ENCODE results near the gene EHBP1.

Gene EHBP1

DNA sequence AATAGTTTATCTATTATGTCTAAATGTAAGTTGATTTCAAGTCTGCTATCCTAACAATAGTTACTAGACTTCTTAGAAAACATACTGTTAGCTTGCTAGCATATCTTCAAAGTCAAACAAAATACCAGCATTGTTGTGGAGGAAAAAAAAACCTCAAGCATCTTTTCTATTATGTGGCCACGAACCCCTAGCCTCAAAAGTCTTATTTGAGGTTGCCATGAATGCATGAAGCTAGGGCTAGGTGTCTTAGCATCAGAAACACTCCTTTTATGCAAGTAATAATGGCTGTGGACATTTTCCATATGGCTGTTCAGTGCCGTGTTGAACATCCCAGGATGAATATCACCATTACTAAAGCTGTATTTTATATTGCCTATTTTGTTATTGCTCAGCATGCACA lies 258.5 kb downstream of the EHBP1 start:
- no peak for DNase-seq (ENCODE audit: low spot score)

DNA sequence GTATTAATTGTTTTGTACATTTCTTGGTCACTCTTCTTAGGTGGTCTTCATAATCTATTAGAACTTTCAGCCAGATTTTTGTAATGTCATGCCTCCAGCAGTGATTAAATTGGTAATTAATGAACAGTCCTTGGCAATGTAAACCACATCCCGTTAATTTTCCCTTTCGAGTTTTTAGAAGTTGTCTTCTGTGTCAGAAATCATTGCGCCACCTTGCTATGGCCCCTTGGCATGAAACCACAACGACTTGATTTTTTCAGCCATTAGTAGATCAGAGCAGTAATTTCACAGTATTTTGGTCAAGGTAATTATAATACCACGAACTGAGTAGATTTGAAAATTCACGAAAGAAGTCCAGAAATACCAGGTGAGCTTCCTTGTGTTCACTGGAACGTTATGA lies 259.2 kb downstream of the EHBP1 start:
- DNase-seq (ENCODE audit: low spot score): no peak

DNA sequence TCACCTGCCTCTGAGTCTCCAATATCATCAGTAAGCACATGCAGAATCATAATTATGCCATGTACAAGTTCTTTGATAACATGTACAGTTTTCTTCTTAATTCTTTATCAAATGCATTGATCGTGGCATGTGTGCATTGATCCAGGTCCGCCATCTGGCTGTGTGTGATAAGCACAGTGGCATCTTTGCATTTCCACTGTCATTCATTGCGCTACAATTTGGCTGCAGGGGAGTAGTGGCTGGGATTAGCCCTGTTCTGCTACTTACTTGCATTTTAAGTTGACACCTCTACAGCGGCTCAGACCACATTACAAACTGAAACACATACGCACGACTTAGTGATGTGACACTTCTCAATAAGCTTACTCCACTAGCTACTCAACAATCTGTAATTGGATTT lies 261.5 kb downstream of the EHBP1 start:
- no peak for DNase-seq (ENCODE audit: low spot score)

DNA sequence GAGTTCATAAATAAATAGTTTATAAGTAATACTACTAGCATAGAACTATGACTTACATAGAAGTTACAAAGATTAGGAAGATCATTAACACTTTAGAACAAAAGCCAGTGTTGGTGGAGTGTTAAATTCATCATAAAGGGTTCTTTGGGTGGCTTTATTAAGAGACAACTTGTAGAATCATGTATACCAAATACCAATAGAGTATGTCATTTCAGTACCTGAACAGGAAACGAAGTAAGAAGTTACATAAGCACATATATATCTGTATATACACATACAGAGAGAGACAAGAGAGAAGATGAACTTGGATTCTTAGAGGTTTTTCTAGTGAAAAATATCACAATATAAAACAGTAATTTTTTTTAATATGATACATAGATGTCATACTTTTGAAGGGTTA lies 262.7 kb downstream of the EHBP1 start:
- DNase-seq (ENCODE audit: low spot score): no peak

DNA sequence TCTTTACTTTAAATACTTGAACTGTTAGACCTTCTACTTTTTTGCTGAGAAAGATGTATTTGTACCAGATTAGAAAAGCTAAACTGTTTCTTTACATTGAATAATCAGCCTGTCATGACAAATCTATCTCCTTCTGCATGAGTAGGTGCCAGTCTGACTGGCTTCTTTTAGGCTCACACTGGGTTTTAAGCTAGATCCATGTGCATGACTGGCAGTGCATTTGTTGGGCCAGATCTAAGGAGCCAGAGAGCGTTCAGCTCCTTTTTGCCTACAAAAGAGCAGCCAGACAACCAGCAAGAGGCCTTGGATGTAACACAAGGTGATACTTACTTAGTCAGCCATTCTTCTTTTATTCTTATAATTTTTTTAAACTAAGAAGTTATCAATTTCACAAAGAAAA lies 263.2 kb downstream of the EHBP1 start:
- no peak for DNase-seq (ENCODE audit: low spot score)

DNA sequence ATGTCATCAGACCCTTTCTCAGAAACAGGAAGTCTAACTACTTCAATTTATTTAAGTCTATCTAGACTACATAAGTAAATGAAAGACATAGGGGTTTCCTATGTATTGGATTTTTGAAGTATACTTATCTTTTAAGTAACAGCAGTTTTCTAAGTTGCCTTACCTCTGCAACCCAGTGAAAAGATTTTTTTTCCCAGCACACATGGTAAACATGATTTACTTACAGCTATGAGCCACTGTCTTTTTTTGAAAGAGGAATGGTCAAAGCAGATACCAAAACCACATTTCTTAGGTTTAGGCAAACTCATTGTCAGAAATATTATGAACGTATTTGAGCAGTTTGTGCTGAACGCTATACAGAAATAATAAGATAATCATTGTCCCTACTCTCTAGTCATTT lies 266.4 kb downstream of the EHBP1 start:
- no peak for DNase-seq (ENCODE audit: low spot score)

DNA sequence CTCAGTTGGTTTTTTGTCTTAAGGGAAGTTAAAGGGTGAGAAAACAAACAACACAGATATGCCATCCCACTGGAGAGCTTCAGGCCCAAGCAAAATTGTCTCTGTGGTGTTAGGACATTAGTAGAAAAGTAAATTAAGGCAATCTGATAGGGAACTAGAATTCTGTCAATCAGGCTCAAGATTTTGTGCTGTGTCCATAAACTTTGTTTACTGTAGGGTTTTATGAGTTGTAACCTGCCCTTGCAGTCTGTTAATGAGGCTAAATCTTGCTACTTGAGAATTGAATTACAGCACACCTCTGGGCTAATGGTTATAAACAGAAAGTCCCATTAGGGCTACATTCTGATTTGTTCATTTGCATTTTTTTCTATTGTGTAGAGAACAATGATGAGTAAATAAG lies 267.1 kb downstream of the EHBP1 start:
- DNase-seq (ENCODE audit: low spot score): no peak

DNA sequence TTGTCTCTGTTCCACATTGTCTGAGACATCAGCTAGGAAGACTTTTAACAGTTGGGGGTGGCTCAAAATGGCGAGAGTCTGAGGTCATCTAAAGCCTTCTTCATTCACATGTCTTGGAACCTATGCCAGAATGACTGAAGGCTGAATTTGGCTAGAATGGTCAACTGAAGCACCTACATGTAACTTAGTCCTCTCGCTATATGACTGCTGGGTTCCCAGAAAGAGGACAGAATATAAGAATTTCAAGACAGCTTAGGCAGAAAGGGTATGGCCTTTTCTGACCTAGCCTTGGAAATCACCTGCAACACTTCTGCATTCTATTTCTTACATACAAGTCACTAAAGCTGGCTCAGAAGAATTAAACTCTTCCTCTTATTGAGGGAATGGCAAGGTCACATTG lies 269.5 kb downstream of the EHBP1 start:
- DNase-seq (ENCODE audit: low spot score): no peak

DNA sequence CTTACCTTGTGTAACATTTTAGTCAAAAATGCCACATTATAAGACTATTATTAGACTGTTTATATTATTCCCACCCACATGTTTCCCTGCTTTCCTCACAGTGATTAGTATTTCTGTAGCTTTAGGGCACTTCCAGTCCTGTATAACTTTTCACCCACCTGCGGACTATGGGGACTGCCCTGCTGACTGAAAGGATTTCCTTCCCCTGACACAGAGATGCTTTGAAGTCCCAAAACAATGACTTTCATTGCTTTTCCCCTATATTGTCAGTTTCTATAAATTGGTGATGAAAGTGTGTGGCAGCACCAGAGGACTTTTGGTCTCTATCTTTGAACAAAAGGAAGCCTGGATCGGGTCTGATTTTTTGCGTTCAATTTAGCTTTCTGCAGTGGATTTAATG lies 286.1 kb downstream of the EHBP1 start:
- DNase-seq (ENCODE audit: low spot score): no peak

DNA sequence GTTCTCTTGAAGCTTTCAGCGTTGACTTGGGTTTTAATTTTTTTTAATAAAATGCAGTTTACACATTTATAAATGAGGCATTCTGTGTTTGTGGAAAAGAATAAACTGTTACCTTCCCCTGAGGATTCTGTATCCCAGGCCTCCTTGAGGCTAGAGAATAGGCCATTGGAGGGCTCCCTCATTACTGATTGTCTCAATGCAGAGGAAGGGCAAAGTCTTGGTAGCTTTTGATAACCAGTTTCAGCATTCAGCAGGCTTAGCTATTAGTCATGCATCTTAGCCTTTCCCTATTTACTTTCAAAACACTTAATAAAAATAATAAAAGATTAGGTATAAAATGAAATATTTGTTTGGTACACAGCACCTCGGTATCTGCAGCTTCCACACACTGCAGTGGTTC lies 287.0 kb downstream of the EHBP1 start:
- DNase-seq (ENCODE audit: low spot score): no peak

DNA sequence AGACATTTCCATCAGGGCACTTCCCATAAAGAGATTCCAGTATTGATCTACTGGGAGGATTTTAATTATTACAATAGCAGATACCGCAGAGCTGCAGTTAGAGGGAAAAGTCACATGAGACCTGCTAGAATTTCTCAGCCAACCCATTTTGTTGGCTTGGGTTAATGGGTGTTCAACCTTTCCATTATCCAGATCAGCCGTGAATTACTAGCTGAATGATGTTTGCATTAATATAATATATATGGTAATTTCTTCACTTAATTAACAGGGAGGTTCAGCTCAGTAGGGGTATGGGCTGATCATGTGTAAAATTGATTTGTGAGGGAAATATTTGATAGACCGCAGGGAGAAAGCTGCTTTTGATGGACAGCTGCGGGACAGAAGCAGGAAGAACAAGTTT lies 288.7 kb downstream of the EHBP1 start:
- DNase-seq (ENCODE audit: low spot score): no peak

DNA sequence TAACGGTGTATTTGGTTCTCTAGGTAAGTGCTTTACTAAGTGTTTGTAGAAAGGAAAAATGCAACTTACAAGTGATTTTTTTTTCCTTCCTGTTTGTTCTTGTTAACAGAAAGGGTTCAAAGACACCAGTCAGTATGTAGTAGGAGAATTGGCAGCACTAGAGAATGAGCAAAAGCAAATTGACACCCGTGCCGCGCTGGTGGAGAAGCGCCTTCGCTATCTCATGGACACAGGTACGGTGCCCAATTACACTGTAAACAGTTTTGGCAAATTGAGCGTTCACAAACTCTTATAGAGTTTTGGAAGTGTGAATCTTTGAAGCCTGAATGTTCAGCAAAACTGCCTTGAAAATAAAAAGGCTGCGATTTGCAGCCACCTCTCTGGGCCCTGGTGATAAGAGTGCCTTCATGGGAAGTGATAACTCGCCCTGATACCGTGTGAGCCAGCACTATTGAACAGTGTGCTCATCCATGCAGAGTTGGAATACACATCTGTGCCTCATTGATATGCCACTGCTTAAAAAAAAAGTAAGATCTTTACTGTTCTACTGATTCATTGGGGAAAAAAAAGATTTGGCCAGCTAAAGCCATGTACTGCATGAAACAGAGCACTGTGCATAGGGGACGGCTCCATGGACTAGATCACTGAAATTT lies 291.1 kb downstream of the EHBP1 start:
- no peak for DNase-seq (ENCODE audit: low spot score)

DNA sequence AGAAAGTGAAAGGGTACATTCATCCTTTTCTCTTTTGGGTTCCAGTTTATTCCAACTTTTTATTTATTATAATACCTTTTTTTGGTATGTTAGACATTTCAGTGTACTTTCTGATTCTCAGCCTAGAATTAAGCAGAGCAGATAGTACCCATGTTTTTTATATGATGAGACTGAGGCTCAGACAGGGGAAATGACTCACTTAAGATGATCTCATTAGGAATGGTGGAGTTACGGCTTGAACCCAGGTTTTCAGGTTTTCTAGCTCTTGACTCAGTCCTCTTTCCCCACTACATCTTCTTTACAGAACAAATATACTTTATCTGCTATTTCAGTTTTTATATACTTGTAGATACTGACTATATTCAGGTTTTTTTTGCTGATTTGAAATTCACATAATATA lies 293.4 kb downstream of the EHBP1 start:
- no peak for DNase-seq (ENCODE audit: low spot score)

DNA sequence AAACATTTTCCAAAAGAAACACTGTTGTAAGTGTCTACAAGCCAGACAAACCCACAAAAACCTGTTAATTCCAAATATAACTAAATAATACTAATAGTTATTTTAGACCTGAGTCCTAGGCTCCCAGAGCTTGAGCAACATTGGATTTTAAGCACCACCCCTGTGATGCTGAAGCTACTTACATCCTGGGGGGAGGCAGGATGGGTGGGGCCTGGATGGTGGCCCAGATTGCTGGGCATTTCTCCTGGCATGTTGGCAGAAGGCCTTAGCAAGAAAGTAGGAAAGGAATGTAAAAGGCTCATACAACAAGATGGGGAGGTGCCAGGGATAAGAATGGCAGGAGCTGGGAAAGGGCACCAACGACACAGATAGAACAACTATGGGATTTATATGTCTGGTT lies 294.4 kb downstream of the EHBP1 start:
- no peak for DNase-seq (ENCODE audit: low spot score)

DNA sequence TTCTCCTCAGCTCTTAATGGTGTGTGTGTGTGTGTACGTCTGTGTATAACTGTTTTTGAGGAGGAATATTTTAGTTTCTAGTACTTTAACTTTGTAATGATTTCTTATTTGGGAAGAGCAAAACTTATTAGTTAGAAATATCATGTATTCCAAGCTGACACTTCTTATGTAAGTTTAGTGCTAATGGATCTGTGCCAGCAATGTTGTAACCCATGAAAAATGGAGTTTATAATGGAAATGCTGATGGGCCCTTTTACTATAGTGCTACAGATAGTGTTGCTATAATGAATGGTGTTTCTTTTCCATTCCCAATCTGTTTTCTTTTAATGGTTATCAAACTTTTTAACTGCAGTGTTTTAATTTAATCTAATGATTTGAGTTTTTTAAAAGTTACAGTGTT lies 295.3 kb downstream of the EHBP1 start:
- DNase-seq (ENCODE audit: low spot score): no peak

DNA sequence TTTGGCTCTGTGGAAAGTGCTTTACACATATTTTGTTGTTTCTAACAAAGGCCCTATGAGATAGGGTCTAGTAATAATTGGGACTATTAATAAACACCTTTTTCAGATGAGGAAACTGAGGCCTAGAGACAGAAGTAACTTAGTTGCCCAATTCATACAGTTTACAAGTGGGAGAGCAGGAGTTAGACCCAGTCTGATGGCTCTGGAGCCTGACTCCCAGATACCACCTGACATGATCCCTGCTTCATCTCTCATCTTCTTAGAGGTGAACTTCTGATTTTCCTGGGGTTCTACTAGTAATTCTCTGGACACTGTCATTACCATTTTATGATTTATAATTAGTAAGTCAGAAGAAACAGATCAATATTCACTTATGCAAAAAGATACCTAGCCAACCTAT lies 296.1 kb downstream of the EHBP1 start:
- DNase-seq (ENCODE audit: low spot score): no peak

DNA sequence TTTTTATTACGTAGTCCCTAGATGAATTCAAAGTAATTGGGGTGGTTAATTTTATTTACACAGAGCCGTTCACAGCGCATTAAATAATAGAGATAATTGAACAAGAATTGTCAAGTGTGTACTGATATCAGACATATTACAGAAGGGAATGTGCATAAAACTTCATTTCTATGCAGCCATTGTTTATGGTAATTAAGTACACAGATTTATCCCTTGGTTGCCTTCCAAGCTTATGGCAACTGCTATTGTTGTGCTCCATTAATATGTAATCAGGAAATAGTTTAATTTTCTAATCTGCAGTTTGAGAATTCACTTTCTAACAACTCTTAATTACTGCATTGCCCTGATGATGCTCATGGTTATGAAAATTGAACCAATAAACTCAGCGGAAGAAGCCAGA lies 297.8 kb downstream of the EHBP1 start:
- no peak for DNase-seq (ENCODE audit: low spot score)

DNA sequence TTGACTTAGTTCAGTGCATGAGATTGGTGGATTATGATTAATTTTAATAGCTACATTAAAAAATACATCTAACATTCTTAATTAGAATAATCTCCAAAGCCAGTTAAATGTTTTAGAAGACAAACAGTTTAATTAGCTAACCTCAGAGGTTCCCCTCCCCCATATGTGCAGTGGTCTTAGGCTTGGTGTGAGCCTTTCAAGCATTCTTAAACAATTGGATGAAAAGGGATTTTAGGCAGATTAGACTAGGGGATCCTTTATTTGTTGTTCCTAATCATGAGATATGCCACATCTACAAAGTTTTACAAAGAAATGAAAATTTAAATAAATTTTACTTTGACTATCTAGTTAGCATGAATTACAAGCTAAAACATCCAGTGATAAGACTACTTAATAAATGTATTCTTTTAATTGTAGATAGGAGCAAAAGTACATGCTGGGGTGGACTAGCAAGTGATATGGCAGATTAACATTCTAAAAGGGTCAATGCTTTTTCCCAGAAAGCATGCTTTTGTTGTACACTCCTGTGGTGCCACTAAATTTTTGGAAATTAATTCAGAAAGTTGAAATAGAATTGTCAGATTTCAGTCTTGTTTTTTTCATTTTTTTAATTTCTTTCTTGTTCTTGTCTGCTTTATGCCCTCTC lies 302.4 kb downstream of the EHBP1 start:
- no peak for DNase-seq (ENCODE audit: low spot score)

DNA sequence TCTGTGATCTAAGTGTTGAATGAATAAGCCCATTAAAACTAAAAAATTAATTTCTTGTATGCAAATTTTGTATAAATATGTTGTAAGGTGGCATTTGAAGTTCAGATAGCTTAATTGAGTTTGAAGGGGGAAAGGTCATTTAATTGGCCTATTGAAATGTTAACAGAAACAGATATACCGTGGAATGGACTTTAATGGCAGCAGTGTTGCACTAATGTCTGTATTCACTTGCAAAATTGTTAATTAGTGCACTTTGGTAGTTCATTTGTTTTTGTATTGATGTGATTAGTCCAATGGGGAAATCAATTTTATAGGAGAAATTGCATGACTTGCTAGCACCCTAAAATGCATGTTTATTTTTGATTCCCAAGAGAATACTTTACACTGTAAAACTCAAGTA lies 303.3 kb downstream of the EHBP1 start:
- DNase-seq (ENCODE audit: low spot score): no peak

DNA sequence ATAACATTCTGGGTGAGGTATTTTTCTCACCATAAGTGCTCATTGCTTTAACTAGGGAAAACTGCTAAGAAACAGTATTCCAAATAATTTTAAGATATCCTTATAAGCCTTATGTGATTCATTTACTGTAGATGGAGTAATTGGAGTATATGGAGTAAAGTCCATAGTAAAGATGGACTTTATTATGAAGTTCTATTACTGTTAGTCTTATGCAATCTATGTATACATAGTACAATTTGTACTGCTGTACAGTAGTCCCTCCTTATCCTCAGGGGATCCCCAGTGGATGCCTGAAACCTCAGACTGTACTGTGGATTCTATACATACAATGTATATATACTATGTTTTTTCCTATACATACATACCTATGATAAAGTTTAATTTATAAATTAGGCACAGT lies 304.0 kb downstream of the EHBP1 start:
- no peak for DNase-seq (ENCODE audit: low spot score)

DNA sequence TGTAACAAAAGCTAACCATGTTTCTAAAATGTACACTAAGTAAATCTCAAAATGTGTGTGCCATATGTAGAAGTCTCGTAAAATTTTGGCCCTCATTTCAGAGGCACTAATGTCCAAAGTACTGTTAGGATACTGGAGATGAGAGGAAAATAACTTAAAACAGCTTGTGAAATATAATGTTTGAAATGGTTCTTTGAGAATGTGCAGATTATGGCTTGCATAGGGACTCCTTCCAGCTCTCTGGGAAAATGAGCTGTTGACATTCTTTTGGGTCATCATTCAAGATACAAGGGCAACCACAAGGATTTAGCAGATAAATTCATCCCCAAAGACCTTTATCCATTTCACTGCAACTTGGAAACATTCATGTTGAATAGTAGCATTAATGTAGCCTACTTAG lies 307.0 kb downstream of the EHBP1 start:
- no peak for DNase-seq (ENCODE audit: low spot score)

DNA sequence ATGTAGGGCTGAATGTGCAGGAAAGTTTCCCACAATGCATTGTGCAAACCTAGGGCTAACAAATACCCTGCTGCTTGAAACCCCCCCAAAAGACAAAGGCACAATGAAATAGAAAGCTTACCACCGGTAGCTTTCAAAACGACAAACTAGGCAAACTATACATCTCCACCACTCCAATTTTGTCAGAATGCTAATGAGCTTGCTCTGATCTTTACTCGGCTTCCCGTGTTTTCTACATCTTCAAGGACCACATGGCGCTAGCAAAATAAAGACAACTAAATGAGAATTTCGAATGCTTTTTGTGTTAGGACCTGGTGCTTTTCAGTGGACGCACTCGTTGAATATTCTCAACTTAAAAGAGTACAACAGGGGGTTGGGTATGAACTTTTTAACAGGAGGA lies 307.9 kb downstream of the EHBP1 start:
- no peak for DNase-seq (ENCODE audit: low spot score)

DNA sequence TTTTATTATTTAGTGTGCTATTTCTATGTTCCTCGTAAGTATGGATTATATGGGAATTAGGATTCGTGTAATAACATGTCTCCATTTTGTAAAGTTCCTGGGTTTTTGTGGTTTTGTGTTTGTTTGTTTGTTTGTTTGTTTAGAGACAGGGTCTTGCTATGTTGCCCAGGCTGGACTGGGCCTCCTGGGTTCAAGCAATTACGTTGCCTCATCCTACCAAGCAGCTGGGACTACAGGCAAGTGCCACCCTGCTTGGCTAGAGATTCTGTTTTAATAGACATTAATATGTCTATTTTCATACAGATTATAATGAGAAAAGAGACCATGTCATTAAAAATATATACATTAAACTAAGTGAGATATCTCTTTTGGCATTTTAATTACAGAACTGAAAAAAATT lies 309.9 kb downstream of the EHBP1 start:
- no peak for DNase-seq (ENCODE audit: low spot score)

DNA sequence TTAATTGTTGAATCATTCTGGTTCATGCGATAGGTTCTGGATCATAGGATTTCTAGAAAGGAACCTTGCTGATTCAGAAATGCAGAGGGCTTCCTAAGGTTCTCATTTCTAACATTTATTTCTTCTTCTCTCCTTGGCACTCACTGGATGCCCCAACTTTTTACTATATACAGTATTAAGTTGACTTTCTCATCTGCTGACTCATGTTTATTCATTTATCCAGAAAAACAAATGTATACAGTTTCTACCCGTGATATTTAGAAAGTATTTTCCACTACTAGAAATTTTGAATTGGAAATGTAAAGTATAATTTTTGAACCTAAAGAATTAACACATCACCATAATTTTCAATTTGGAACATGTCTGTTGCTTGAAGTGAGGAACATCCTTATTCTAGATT lies 312.9 kb downstream of the EHBP1 start:
- DNase-seq (ENCODE audit: low spot score): no peak
